CD4-positive, alpha-beta T cell treated with Interferon gamma for 1 hour (primary cell): ENCODE measurements around the gene SCRN1.

Experiments
- DNase-seq: peaks from one replicate; pipeline ENCODE4 v3.0.0-alpha.2; 2020

The SCRN1 gene

DNA sequence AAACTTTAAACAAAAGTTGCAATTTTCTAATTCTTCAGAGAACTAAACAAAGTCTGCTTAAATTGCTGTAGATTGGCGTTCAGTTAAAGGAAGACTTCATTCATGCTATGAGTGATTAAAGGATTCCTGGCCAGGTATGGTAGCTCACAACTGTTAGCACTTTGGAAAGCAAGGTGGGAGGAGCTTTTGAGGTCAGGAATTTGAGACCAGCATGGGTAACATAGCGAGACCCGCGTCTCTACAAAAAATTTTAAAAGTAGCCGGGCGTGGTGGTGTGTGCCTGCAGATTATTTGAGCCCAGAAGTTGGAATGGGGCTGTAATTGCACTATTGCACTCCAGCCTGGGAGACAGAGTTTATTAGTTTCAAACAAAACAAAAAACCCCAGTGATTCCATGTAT lies 13.5 kb upstream of the SCRN1 start:
- no peak for DNase-seq

DNA sequence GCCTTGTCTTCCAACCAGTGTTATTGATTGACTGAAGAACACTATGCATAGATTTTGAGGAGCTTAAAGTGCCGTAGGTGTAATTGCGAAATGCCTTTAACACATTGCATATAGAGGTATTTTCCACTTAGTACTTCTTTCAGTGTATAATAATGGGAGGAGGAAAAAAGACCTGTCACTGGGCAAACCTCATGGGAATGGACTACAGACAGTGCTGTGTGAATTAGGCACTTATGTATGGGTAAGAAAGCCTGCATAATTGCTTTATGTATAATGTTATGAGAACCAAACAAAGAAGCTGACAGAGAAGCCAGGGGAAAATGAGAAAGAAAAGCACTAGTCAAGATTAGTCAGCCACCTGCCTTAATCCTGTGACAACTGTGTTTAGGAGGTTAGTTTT lies 12.4 kb upstream of the SCRN1 start:
- DNase-seq: no peak

- DNase-seq: no peak
These were observed 8.9 kb upstream of the SCRN1 start for GRCh38 chr7:29998489-29998888.

DNA sequence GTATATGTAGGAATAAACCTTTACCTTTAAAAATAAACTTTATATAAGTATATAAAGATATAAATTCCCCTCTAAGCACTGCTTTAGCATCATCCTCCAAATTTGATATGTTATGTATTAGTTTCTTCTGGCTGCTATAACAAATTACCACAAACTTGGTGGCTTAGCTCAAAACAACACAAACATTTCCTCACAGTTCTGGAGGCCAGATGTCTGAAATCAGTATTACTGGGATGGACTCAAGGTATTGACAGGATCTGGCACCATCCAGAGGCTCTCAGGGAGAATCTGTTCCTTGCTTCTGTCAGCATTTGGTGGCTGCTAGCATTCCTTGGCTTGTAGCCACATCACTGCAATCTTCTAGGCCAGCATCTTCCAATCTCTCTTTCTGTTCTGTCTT lies 6.7 kb upstream of the SCRN1 start:
- DNase-seq: no peak

DNA sequence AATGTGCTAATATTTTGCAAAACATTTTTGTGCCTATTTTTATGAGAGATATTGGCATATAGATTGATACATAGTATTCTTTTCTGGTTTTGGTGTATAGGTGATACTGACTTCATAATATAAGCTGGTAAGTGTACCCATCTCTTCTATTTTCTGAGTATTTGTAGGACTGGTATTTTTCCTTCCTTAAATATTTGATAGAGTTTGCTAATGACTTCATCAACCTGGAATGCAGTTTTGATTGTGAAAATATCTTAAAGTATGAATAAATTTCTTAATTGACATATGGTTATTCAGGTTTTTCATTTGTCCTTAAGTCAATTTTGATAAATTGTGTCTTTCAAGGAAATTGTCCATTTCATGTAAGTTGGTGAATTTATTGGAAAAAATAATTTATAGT lies 6.1 kb upstream of the SCRN1 start:
- no peak for DNase-seq

DNA sequence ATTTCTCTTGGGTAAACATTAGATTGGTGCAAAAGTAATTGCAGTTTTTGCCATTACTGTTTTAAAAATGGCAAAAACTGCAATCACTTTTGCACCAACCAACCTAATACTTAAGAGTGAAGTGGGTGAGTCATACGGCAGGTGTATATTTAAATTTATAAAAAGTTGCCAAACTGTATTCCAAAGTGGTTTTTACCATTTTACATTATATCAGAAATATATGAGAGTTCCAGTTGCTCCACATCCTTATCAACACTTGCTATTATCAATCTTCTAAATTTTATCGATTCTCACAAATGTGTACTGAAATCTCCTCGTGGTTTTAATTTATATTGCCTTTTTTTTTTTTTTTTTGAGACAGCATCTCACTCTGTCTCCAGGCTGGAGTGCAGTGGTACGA lies 3.5 kb upstream of the SCRN1 start:
- no peak for DNase-seq

DNA sequence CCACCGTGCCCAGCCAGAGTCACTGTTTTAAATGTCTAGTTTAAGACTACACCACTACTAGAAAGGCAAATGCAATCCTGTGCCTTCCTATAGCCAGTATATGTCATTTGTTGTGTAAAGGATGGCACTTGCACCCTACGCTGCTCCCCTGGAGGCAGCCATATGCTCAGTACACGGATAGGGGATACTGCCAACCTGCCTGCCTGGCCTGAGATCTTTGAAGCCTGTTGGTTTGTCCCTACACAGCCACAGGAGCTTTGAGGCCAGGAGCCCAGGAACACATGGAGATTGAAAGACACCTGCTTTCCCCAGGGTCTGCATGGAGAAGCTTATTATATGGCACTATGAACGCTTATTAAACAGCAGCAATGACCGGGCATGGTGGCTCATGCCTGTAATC lies 2.3 kb upstream of the SCRN1 start:
- no peak for DNase-seq

GRCh38 chr7:29990931-29991330 lies 1.3 kb upstream of the SCRN1 start:
- DNase-seq: no peak

DNA sequence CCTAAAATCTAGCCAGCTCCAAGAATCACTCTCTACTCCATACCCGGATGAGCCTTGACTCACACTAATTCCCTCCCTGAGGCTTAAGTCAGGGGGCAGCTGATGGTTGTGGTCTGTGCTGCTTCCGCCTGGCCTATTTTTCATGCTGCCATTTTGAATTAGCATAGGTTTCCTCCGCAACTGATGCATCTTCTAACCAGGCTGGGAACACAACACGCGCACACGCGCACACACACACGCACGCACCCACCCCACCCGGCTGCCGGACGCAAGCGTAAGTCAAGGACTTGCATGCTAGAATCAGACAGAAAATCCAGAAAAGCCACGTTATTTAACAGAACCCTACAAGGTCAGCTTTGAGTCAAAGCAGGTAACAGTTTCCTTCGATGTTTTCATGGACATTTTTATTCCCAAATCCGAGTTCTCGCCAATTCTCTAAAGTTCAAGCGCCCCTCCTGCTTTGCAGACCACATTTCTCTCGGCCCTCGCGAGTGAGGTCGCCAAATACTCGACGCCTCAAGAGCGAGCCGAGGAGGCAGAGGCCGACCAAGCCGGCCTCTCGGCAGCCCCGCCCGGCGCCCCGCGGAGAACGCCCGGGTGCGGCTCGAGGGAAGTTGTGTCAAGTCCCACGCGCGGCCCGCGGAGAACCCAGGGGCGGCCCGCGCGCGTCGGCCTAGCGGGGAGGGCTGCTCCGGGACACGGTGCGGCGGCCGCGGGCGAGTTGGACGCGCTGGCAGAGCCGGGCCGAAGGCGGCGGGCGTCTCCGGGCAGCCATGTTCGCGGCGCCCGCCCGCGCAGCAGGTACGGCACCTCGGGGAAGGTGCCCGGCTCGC lies 961 bp downstream of the SCRN1 start:
- DNase-seq: peak; percentile 28

- DNase-seq: no peak
These were observed 1.7 kb downstream of the SCRN1 start for GRCh38 chr7:29987811-29988317.

GRCh38 chr7:29987083-29987482 lies 2.5 kb downstream of the SCRN1 start:
- DNase-seq: no peak

- DNase-seq: no peak
These were observed 9.4 kb downstream of the SCRN1 start for GRCh38 chr7:29980151-29980550.

DNA sequence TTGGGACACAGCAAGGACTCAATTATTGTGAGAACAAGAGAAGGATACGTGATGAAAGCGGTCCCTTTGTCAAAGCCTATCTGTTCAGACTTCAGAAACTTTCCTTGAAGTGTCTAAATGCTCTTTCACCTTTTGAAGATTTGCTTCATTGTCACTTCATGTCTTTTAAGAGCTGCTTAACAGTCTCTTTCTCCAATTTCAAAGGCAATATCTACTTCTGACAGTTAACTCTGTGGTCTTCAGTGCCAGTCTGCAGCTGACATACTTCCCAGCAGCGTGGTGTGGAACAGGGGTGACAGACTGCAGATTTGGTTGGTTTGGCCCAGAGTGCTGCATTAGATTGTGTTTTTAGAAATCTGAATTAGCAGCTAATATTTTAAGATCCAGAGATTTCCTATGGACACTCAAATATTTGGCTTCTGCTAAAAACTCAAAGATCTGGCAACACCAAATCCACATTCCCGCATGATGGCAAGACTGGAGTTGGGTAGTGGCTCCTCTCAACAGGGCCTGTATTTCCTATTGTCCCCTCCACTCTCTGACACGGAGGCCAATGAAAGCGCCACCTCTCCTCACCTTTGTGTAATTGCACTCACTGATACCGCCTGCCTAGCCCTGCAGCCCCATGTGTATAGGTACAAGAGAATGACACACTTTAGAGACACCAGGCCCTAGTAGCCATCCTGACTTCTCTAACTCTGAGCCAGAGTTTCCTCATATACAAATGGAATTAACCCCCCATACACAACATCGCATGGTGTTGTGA lies 11.5 kb downstream of the SCRN1 start:
- no peak for DNase-seq

- no peak for DNase-seq
These were observed 12.8 kb downstream of the SCRN1 start for GRCh38 chr7:29976673-29977415.

DNA sequence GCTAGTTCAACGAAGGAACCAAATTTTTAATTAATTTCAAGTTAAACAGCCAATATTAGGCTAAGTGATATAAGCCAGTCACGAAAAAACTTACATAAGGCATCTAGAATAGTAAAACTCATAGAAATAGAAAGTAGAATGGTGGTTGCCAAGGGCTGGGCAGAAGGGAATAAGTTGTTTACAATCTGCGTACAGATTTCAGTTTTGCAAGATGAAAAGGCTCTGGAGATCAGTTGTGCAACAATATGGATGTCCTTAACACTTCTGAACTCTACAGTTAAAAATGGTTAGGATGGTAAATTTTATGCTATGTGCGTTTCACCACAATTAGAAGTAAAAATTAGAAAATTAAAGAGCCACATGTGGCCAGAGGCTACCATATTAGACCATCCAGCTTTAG lies 13.3 kb downstream of the SCRN1 start:
- no peak for DNase-seq

DNA sequence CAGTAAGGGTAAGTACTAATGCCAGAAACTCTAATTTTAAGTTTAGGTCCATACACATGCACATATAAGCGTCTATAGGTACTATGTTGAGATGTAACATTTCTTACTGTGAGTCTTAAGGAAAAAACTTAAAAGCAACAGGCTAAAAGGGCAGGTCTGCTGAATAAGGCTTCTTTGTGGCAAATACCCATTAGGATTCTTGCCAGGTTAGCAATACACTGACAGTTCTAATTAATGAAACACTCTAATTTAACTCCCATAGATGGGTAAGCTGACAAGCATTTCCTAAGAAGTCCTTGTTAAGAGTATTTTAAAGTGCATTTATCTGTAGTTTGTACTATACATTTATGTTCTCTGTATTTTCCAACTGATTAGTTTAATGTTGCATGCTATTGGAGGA lies 14.0 kb downstream of the SCRN1 start:
- no peak for DNase-seq

GRCh38 chr7:29974286-29974685 lies 15.3 kb downstream of the SCRN1 start:
- no peak for DNase-seq

- DNase-seq: no peak
These were observed 17.3 kb downstream of the SCRN1 start for GRCh38 chr7:29972315-29972669.

DNA sequence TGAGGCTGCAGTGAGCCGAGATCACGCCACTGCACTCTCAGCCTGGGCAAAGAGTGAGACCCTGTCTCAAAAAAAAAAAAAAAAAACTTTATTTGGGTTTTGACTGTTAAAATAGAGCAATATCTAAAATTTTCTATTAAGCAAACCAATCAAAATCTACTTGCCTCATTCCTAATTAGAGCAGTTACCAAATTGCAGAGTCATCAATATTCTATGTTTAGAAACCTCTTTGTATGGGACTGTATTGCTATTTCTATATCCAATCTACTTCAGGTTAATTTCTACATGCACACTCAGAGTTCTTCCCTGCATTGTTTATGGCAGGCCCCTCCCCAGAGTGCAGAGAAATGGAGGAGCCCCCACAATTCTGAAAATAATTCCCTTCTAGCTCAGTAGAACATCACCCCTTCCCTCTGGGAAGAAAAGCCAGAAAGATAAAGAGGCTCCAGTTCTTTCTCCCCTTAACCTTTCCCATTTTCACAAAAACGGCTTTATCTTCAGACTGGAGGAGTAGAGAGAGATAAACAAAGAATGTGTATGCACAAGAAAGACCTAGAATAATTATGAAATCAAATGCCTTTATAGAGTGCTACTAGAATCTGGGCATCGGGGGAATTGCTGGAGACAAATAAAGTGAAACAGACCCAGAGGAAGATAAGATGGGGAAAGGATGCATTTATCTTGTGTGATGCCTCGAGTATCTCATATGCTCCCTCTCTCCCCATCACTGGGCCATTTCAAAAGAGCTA lies 17.9 kb downstream of the SCRN1 start:
- no peak for DNase-seq

GRCh38 chr7:29970158-29970557 lies 19.4 kb downstream of the SCRN1 start:
- no peak for DNase-seq

DNA sequence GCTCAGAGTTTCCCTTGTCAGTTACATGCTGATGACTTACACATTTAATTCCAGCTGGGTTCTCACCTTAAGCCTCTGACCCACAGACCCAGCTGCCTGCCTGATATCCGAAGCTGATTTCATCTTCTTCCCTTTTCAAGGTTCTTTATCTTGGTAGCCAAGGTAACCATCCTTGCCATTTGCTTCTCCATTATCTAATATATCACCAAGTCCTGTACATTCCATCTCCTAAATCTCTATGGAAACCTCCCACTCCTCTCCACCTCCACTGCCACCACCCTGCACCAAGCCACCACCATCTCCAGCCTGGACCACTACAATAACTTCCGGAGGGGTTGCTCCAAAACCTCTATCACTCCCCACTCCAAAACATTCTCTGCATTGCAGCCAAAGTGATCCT lies 19.9 kb downstream of the SCRN1 start:
- DNase-seq: no peak

DNA sequence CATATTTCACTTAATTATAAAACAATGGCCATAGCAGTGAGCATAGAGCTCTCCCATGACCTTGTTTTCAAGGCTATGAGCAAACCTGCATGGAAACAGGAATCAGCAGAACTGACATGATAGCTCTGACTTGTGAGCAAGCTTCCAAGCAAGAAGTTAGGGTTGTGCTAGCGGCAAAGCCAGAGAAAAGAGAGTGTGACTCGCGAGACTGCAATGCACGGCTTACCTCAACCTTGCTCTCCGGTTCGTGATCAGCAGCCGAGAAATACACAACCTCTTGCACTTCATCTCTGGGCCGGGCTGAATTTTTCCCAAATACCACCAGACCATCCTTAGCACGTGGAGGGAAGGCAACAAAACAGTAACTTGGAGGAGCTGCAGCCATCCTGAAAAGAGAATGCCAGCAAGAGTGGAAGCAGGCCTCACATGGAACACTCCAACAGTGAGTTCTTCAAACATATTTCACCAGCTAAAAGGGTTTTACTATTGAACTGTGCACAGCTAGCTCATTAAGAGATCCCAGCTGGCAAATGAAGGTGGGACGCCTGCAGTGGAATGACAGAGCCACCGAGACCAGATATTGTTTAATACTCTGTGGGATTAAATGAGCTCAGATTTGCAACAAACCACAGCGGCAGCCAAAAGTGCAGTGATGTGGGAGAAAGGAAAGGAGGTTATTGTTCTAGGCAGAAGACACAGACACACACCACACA lies 20.8 kb downstream of the SCRN1 start:
- no peak for DNase-seq
